ENCODE data around the gene PDZD4.

Gene PDZD4

GRCh38 chrX:153772316-153773217 is 57.8 kb downstream of the PDZD4 start:
- no peak overlapping the region for H3K4me3 ChIP-seq (replicated peaks; ENCODE audit: low read depth, low read length)
- H3K27me3 ChIP-seq (replicated peaks; ENCODE audit: control insufficient read depth, insufficient read depth, low read length): no peaks in the 10 kb centered on the region; the same call in 1 of the 2 replicates
- TF ChIP-seq CTCF (IDR thresholded peaks at IDR 0.05; ENCODE audit: insufficient read depth, low read length, poor library complexity, severe bottlenecking): no peak
- no peak for DNase-seq (ENCODE audit: extremely low read depth, insufficient read length)
- H3K36me3 ChIP-seq (ENCODE audit: control insufficient read depth, insufficient read depth, low read length): no peaks in the 10 kb centered on the region

GRCh38 chrX:153771415-153772315 is 58.7 kb downstream of the PDZD4 start:
- TF ChIP-seq CTCF (IDR thresholded peaks at IDR 0.05; ENCODE audit: insufficient read depth, low read length, poor library complexity, severe bottlenecking): no peak

GRCh38 chrX:153770601-153771414 is 59.5 kb downstream of the PDZD4 start:
- no peak for TF ChIP-seq CTCF (IDR thresholded peaks at IDR 0.05; ENCODE audit: insufficient read depth, low read length, poor library complexity, severe bottlenecking)
- DNase-seq (ENCODE audit: extremely low read depth, insufficient read length): no peak
- no peaks in the 10 kb centered on the region for H3K36me3 ChIP-seq (ENCODE audit: control insufficient read depth, insufficient read depth, low read length)
- no peak overlapping the region for H3K4me3 ChIP-seq (replicated peaks; ENCODE audit: low read depth, low read length)
- no peaks in the 10 kb centered on the region for H3K27me3 ChIP-seq (replicated peaks; ENCODE audit: control insufficient read depth, insufficient read depth, low read length)

More at GRCh38 chrX:153771415-153772315, 58.7 kb downstream of the PDZD4 start:
- H3K27me3 ChIP-seq (replicated peaks; ENCODE audit: control insufficient read depth, insufficient read depth, low read length): no peaks in the 10 kb centered on the region
- H3K4me3 ChIP-seq (replicated peaks; ENCODE audit: low read depth, low read length): no peak overlapping the region
- DNase-seq (ENCODE audit: extremely low read depth, insufficient read length): peak; percentile 4
- H3K36me3 ChIP-seq (ENCODE audit: control insufficient read depth, insufficient read depth, low read length): no peaks in the 10 kb centered on the region

- no peaks in the 10 kb centered on the region for H3K27me3 ChIP-seq (replicated peaks; ENCODE audit: control insufficient read depth, insufficient read depth, low read length)
- no peak overlapping the region for H3K4me3 ChIP-seq (replicated peaks; ENCODE audit: low read depth, low read length)
- no peak for DNase-seq (ENCODE audit: extremely low read depth, insufficient read length)
- TF ChIP-seq CTCF (IDR thresholded peaks at IDR 0.05; ENCODE audit: insufficient read depth, low read length, poor library complexity, severe bottlenecking): no peak
- no peaks in the 10 kb centered on the region for H3K36me3 ChIP-seq (ENCODE audit: control insufficient read depth, insufficient read depth, low read length)
These were observed 60.3 kb downstream of the PDZD4 start for GRCh38 chrX:153769865-153770600.

All from GM06990 (cell line).